GM18951 (cell line): ENCODE measurements around the gene SOX2.
"Not testable (repeated sequence)": the region's sequence is repeated elsewhere in the genome, so short reads cannot be mapped to it uniquely, and the experiment has no call there.

Experiments
- POLR2A ChIP-seq: IDR thresholded peaks from 4 replicates; pipeline ENCODE4 v1.6.1; 2011; ENCODE audit warnings: mild to moderate bottlenecking; ENCODE audit not compliant: insufficient read length, insufficient read depth; ENCODE audit errors: extremely low read depth
- in situ Hi-C: fragments of 300-500 bp; cut with MboI; formaldehyde crosslinking; loops from one replicate; pipeline ENCODE4 v1.12.0; 2022; ENCODE audit warnings: low sequenced_read_pairs, mixed read lengths, inconsistent platforms; ENCODE audit not compliant: unreplicated experiment

Gene SOX2

DNA sequence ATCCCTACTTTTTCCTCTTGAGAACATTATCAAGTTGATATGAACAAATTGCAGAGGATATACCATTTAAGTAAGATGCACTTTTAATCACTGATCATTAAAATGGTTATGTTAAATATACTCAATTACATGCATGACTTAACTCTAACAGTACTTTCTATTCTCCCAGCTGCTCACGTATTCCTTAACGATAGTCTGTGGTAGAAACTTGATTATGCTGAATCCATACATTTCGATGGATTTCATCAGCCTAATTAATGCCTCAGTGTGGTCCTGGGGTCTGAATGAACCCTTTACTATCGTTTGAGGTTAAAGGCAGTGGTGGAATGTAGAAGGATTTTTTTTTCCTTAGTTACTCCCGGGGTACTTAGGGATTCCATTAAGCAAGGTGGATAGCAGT lies 18.6 kb downstream of the SOX2 start:
- in situ Hi-C loops = no loop called here
- no peak for TF ChIP-seq POLR2A

DNA sequence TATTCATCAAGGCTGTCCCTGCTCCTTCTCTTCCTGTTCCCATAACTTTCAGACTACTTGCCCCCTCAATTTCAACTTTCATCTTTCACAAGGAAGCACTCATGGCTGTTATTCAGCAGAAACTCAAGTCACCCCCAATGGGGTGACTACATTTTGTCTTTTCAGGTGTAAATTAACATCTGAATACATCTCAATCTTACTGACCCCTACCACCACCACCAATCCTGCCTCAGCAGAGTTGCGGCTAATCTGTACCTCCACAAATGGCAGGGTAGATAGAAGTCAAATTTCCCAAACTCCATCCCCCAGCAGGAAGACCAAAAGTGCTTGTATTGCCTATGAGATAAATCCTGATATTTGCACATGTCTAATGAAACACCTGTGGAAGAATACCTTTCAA lies 19.2 kb downstream of the SOX2 start:
- no peak for TF ChIP-seq POLR2A
- in situ Hi-C loops = no loop called here

DNA sequence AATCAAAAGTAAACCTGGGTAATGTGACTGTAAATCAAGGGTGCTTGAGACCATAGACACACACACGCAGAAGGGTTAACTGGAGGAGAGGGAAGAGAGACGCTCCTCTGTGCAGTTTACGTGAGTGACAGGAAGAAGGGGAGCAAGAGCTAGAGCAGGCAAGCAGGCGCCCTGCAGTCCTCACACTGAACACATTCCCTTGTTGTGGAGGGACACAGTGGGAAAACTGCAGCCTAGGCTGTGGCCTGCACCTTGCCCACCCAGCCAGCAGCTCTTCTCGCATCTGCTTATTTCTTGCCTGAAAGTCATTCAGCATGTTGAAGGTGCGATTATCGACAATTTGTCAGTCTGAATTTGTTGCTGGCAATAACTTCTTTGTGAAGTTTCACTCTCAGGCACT lies 24.2 kb downstream of the SOX2 start:
- TF ChIP-seq POLR2A = no peak
- in situ Hi-C loops = no loop called here

- in situ Hi-C loops = no loop called here
- TF ChIP-seq POLR2A = no peak
Observed at GRCh38 chr3:181738551-181738950, 26.8 kb downstream of the SOX2 start.

GRCh38 chr3:181739628-181740027 lies 27.9 kb downstream of the SOX2 start:
- in situ Hi-C loops = no loop called here
- TF ChIP-seq POLR2A = no peak

GRCh38 chr3:181741417-181741816 lies 29.7 kb downstream of the SOX2 start:
- in situ Hi-C loops = no loop called here
- TF ChIP-seq POLR2A = no peak

GRCh38 chr3:181752202-181752671 lies 40.5 kb downstream of the SOX2 start:
- in situ Hi-C loops = no loop called here
- no peak for TF ChIP-seq POLR2A

DNA sequence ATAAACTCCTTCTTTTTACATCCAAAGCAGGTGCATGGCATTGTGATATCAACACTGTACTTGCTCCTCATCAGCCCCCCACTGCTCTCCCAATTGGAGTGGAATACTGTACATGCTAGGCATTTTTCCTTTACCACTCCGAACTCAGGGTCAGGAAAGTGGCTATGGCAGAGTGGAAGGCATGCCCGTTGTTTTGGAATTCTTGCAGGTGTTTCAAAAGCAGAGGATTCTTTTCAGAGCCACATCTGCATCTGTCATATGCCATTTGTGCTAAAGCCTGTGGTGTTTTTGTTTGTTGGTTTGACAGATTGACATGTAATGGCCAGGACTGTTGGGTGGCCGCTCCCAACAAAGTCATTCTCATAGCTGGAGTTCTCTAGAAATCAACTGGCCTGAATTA lies 41.7 kb downstream of the SOX2 start:
- TF ChIP-seq POLR2A = no peak
- in situ Hi-C loops = no loop called here

- no peak for TF ChIP-seq POLR2A
- in situ Hi-C loops = no loop called here
Observed at GRCh38 chr3:181755959-181756358, 44.2 kb downstream of the SOX2 start.

- TF ChIP-seq POLR2A = no peak
- in situ Hi-C loops = no loop called here
Observed at GRCh38 chr3:181756645-181757297, 45.0 kb downstream of the SOX2 start.

DNA sequence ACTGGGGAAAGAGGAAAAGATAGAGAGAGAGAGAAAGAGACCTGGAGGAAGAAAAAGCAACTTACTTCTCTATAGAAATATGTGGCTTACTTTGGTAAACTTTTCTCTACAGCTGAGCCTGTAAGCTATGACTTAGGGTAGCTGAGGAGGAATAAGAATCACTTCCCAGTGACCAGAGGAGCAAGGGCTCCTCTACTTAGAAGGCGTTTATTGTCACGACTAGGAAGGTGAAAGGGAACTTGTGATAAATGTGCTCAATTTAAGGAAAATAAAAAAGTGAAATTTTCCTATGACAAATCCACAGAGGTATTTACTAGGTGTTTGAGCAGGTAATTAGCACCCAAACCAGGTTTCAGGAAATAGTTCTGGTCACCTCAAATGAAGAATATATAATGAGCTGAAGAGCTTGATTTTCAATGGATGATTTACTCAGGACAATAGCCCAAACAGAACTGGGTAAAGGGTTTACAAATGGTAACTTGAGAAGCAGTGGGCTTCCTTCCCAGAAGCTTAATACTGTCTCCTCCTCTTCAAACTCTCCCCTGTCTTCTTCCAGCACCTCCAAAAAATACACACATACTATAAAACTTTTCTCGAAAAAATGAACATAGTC lies 46.1 kb downstream of the SOX2 start:
- in situ Hi-C loops = no loop called here
- TF ChIP-seq POLR2A = no peak

DNA sequence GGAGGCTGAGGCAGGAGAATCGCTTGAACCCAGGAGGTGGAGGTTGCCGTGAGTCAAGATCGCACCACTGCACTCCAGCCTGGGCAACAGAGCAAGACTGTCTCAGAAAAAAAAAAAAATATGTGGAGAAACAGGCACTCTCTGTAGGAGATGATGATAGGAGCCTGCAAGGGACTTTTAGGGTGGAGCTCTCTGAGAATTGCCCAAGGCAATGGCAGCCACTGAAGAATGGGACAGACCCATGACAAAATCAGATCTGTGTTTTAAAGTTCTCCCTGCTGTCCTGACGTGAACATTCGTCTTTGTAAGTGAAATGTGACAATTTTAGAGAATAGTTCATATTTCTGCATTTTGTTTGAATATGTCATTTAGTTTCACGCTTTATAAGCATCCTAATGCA lies 50.2 kb downstream of the SOX2 start:
- no peak for TF ChIP-seq POLR2A
- in situ Hi-C loops = no loop called here

DNA sequence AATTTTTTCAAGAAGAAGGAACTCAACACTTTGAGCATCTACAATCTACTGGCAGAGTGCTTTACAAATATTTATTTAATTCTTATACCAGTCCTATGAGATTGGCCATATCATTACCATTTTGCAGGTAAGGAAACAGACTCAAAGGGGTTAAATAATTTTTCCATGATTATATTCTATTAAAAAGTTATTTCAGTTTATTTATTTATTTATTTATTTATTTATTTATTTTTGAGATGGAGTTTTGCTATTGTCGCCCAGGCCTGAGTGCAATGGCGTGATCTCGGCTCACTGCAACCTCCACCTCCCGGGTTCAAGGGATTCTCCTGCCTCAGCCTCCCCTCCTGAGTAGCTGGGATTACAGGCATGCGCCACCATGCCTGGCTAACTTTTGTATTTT lies 52.3 kb downstream of the SOX2 start:
- in situ Hi-C loops = not testable (repeated sequence)
